Mesenchymal stem cell (in vitro differentiated cells and primary cell): ENCODE data around the gene LRRK2.

ENCODE experiments used
- DNase-seq: peaks from one replicate; pipeline ENCODE4 v3.0.0-alpha.2; 2013
- H2AFZ ChIP-seq: one replicate; pipeline ENCODE4 v1.6.1; 2013; ENCODE audit warnings: low read depth, mild to moderate bottlenecking, control low read depth, inconsistent platforms, low read length, moderate library complexity
- H2AK5ac ChIP-seq: 2 replicates; pipeline ENCODE4 v1.6.1; 2013; ENCODE audit warnings: low read length, moderate library complexity, mild to moderate bottlenecking, inconsistent platforms; ENCODE audit not compliant: severe bottlenecking
- H2BK120ac ChIP-seq: one replicate; pipeline ENCODE4 v1.6.1; 2013; ENCODE audit warnings: low read depth, mild to moderate bottlenecking, inconsistent platforms, low read length, moderate library complexity
- H2BK12ac ChIP-seq, 2 experiments: one replicate each; pipeline ENCODE4 v1.6.1; 2013; ENCODE audit warnings: inconsistent platforms in 2 of 2, low read length in 2 of 2, mild to moderate bottlenecking in 2 of 2, moderate library complexity in 2 of 2, control low read depth in 1 of 2
- H2BK15ac ChIP-seq: one replicate; pipeline ENCODE4 v1.6.1; 2013; ENCODE audit warnings: mild to moderate bottlenecking, low read depth, inconsistent platforms; ENCODE audit not compliant: poor library complexity, severe bottlenecking
- H2BK5ac ChIP-seq: 2 replicates; pipeline ENCODE4 v1.6.1; 2013; ENCODE audit warnings: low read depth, mild to moderate bottlenecking, low read length, control low read depth, inconsistent platforms; ENCODE audit not compliant: poor library complexity, severe bottlenecking
- H3K14ac ChIP-seq, 2 experiments: one replicate each; pipeline ENCODE4 v1.6.1; 2013; ENCODE audit warnings: inconsistent platforms in 2 of 2, low read length in 2 of 2, control low read depth in 1 of 2, mild to moderate bottlenecking in 1 of 2, moderate library complexity in 1 of 2
- H3K18ac ChIP-seq, 2 experiments: one replicate each; pipeline ENCODE4 v1.6.1; 2013; ENCODE audit warnings: inconsistent platforms in 2 of 2, low read length in 2 of 2, control low read depth in 1 of 2, low read depth in 1 of 2, mild to moderate bottlenecking in 1 of 2
- H3K23ac ChIP-seq, 2 experiments: one replicate each; pipeline ENCODE4 v1.6.1; 2013; ENCODE audit warnings: inconsistent platforms in 2 of 2, low read length in 2 of 2, mild to moderate bottlenecking in 2 of 2, moderate library complexity in 2 of 2, control low read depth in 1 of 2
- H3K27ac ChIP-seq: 2 replicates; pipeline ENCODE4 v1.5.1; 2013; ENCODE audit warnings: mild to moderate bottlenecking, moderate library complexity, low read length, control low read depth, inconsistent platforms; ENCODE audit not compliant: poor library complexity, severe bottlenecking
- H3K27me3 ChIP-seq, 2 experiments: 2 replicates each; pipeline versions ENCODE4 v1.6.1 to v1.7.0; 2013; ENCODE audit warnings: low read length in 2 of 2, mild to moderate bottlenecking in 2 of 2, moderate library complexity in 2 of 2, control low read depth in 1 of 2, inconsistent platforms in 1 of 2; ENCODE audit not compliant: control insufficient read depth in 1 of 2, insufficient read depth in 1 of 2
- H3K36me3 ChIP-seq, 2 experiments: 2 replicates each; pipeline versions ENCODE4 v1.6.1 to v1.7.0; 2013; ENCODE audit warnings: low read length in 2 of 2, control low read depth in 1 of 2, inconsistent platforms in 1 of 2, low read depth in 1 of 2, mild to moderate bottlenecking in 1 of 2; ENCODE audit not compliant: insufficient read depth in 2 of 2, control insufficient read depth in 1 of 2
- H3K4ac ChIP-seq, 2 experiments: one replicate each; pipeline ENCODE4 v1.6.1; 2013; ENCODE audit warnings: inconsistent platforms in 2 of 2, low read length in 2 of 2, mild to moderate bottlenecking in 2 of 2, moderate library complexity in 2 of 2, control low read depth in 1 of 2, low read depth in 1 of 2
- H3K4me1 ChIP-seq: 2 replicates; pipeline ENCODE4 v1.6.1; 2013; ENCODE audit warnings: low read depth, low read length, control low read depth; ENCODE audit not compliant: control insufficient read depth, insufficient read depth
- H3K4me2 ChIP-seq: 2 replicates; pipeline ENCODE4 v1.6.1; 2013; ENCODE audit warnings: low read length, mild to moderate bottlenecking, inconsistent platforms; ENCODE audit not compliant: poor library complexity, severe bottlenecking
- H3K4me3 ChIP-seq, 2 experiments: 2 replicates each; pipeline versions ENCODE4 v1.5.1 to v1.7.0; 2013; ENCODE audit warnings: low read length in 2 of 2, mild to moderate bottlenecking in 2 of 2, control low read depth in 1 of 2, low read depth in 1 of 2; ENCODE audit not compliant: insufficient read depth in 1 of 2
- H3K79me1 ChIP-seq: replicated peaks from 2 replicates; pipeline ENCODE4 v1.6.1; 2013; ENCODE audit warnings: mild to moderate bottlenecking, control low read depth, low read length, inconsistent platforms; ENCODE audit not compliant: poor library complexity, severe bottlenecking
- H3K9ac ChIP-seq: 2 replicates; pipeline ENCODE4 v1.7.0; 2013; ENCODE audit warnings: mild to moderate bottlenecking, low read length, moderate library complexity
- H3K9me3 ChIP-seq: 2 replicates; pipeline ENCODE4 v1.7.0; 2013; ENCODE audit warnings: mild to moderate bottlenecking, low read length; ENCODE audit not compliant: control insufficient read depth
- H4K8ac ChIP-seq: one replicate; pipeline ENCODE4 v1.6.1; 2013; ENCODE audit warnings: inconsistent platforms, mild to moderate bottlenecking, low read length, moderate library complexity
- H4K91ac ChIP-seq: one replicate; pipeline ENCODE4 v1.6.1; 2013; ENCODE audit warnings: mild to moderate bottlenecking, low read length, inconsistent platforms
- WGBS: methylation state at CpG from one replicate; pipeline ENCODE4 v1.1.7; 2013; ENCODE audit warnings: mixed read lengths; 5-methylcytosine and 5-hydroxymethylcytosine counted together

The LRRK2 gene

GRCh38 chr12:40313928-40314327 lies 89.1 kb downstream of the LRRK2 start:
- Histone ChIP-seq H4K91ac (no peak overlapping the region), H3K79me1 (no peaks in the 10 kb centered on the region), H3K27ac (no peak overlapping the region), H3K4ac (no peak overlapping the region), H2BK5ac (no peak overlapping the region), H3K14ac (no peak overlapping the region), H2BK12ac (no peak overlapping the region), H3K23ac (no peak overlapping the region), H3K4me3 (no peak overlapping the region), H4K8ac (no peak overlapping the region), H2BK120ac (no peak overlapping the region), H3K18ac (no peak overlapping the region), H3K9ac (no peak overlapping the region), H3K4me2 (no peak overlapping the region), H3K36me3 (no peaks in the 10 kb centered on the region), H3K4me1 (no peaks in the 10 kb centered on the region), H2BK15ac (no peak overlapping the region), H2AFZ (no peak overlapping the region), H2AK5ac (no peak overlapping the region), H3K27me3 (no peaks in the 10 kb centered on the region), H3K9me3 (no peaks in the 10 kb centered on the region)
- WGBS, result 94% methylated on average over 8 of the region's 10 CpGs
- no peak for DNase-seq

- Histone ChIP-seq H3K4ac (no peak overlapping the region), H3K14ac (no peak overlapping the region), H4K8ac (no peak overlapping the region), H2BK120ac (no peak overlapping the region), H3K9ac (no peak overlapping the region), H4K91ac (no peak overlapping the region), H2AFZ (no peak overlapping the region), H2BK12ac (no peak overlapping the region), H2BK5ac (no peak overlapping the region), H3K36me3 (no peaks in the 10 kb centered on the region), H3K4me3 (no peak overlapping the region), H2AK5ac (no peak overlapping the region), H3K4me2 (no peak overlapping the region), H3K27me3 (no peaks in the 10 kb centered on the region), H3K23ac (no peak overlapping the region), H3K9me3 (no peaks in the 10 kb centered on the region), H3K4me1 (no peaks in the 10 kb centered on the region), H3K79me1 (no peaks in the 10 kb centered on the region), H3K27ac (no peak overlapping the region), H3K18ac (no peak overlapping the region), H2BK15ac (no peak overlapping the region)
- no peak for DNase-seq
These were observed 90.1 kb downstream of the LRRK2 start for GRCh38 chr12:40314927-40315326.

- Histone ChIP-seq H4K91ac (no peak overlapping the region), H3K18ac (no peak overlapping the region), H3K79me1 (no peaks in the 10 kb centered on the region), H3K9ac (no peak overlapping the region), H3K14ac (no peak overlapping the region), H3K4me2 (no peak overlapping the region), H3K9me3 (no peaks in the 10 kb centered on the region), H3K4me1 (no peaks in the 10 kb centered on the region), H2AFZ (no peak overlapping the region), H2BK12ac (no peak overlapping the region), H3K23ac (no peak overlapping the region), H3K27me3 (no peaks in the 10 kb centered on the region), H2AK5ac (no peak overlapping the region), H2BK15ac (no peak overlapping the region), H2BK5ac (no peak overlapping the region), H3K4ac (no peak overlapping the region), H3K27ac (no peak overlapping the region), H3K4me3 (no peak overlapping the region), H2BK120ac (no peak overlapping the region), H4K8ac (no peak overlapping the region), H3K36me3 (no peaks in the 10 kb centered on the region)
- no peak for DNase-seq
- no CpG with 5 or more reads among the region's 1 CpG for WGBS
These were observed 90.6 kb downstream of the LRRK2 start for GRCh38 chr12:40315375-40315774.

GRCh38 chr12:40324261-40324660 lies 99.5 kb downstream of the LRRK2 start:
- Histone ChIP-seq H2BK5ac (no peak overlapping the region), H3K4me3 (no peak overlapping the region), H3K36me3 (peaks cover 0 to 10% of the 10 kb centered on the region in 2 experiments), H4K8ac (no peak overlapping the region), H2BK15ac (no peak overlapping the region), H3K18ac (no peak overlapping the region), H3K79me1 (no peaks in the 10 kb centered on the region), H3K4ac (no peak overlapping the region), H3K9ac (no peak overlapping the region), H2BK12ac (no peak overlapping the region), H3K27ac (no peak overlapping the region), H4K91ac (no peak overlapping the region), H2AK5ac (no peak overlapping the region), H3K27me3 (no peaks in the 10 kb centered on the region), H2AFZ (no peak overlapping the region), H3K4me2 (no peak overlapping the region), H3K9me3 (peaks cover 9% of the 10 kb centered on the region), H3K23ac (no peak overlapping the region), H2BK120ac (no peak overlapping the region), H3K4me1 (no peaks in the 10 kb centered on the region), H3K14ac (no peak overlapping the region)
- no peak for DNase-seq
